ENCODE results near the gene PPRC1. TPM values are rescaled to one million over a fixed set of nuclear protein-coding genes. Genes with fewer than 3 reads are reported as not detected.

Gene PPRC1
- polyA plus RNA-seq, 1 donor from 2014 or later = 6.0 TPM

DNA sequence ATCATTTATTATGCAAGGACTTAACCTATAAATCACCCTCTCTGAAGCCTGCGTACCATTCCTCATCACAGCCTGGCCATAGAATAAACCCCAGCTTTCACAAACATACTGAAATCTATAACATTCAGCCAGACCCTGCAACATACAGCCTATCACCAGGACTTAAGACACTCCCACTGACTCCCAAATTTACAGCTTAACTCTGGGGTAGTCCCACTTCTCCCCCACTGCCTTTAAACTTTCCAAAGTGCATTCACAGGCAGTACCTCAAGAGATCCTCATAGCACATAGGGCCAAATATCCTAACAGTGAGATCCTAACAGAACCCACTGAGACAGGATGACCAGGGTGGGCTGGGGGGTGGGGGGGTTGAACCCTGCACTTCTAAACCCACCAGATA, 16.2 kb upstream of the PPRC1 start:
- peak overlapping the region; percentile 97 for H3K27ac ChIP-seq (ENCODE audit: low read length)
- H3K4me2 ChIP-seq (ENCODE audit: low read length) = peak overlapping the region; percentile 95
- H4K20me1 ChIP-seq (ENCODE audit: insufficient read depth) = peaks cover 13% of the 10 kb centered on the region
- no peaks in the 10 kb centered on the region for H3K27me3 ChIP-seq (ENCODE audit: insufficient read depth, low read depth, low read length)
- TF ChIP-seq RAD21 (conservative IDR thresholded peaks at IDR 0.05) = no peak
- TF ChIP-seq, protein P1, sequence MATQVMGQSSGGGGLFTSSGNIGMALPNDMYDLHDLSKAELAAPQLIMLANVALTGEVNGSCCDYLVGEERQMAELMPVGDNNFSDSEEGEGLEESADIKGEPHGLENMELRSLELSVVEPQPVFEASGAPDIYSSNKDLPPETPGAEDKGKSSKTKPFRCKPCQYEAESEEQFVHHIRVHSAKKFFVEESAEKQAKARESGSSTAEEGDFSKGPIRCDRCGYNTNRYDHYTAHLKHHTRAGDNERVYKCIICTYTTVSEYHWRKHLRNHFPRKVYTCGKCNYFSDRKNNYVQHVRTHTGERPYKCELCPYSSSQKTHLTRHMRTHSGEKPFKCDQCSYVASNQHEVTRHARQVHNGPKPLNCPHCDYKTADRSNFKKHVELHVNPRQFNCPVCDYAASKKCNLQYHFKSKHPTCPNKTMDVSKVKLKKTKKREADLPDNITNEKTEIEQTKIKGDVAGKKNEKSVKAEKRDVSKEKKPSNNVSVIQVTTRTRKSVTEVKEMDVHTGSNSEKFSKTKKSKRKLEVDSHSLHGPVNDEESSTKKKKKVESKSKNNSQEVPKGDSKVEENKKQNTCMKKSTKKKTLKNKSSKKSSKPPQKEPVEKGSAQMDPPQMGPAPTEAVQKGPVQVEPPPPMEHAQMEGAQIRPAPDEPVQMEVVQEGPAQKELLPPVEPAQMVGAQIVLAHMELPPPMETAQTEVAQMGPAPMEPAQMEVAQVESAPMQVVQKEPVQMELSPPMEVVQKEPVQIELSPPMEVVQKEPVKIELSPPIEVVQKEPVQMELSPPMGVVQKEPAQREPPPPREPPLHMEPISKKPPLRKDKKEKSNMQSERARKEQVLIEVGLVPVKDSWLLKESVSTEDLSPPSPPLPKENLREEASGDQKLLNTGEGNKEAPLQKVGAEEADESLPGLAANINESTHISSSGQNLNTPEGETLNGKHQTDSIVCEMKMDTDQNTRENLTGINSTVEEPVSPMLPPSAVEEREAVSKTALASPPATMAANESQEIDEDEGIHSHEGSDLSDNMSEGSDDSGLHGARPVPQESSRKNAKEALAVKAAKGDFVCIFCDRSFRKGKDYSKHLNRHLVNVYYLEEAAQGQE (IDR thresholded peaks at IDR 0.05; ENCODE audit: borderline replicate concordance) = no peak
- no peak for TF ChIP-seq MXI1 (conservative IDR thresholded peaks at IDR 0.05; ENCODE audit: poor library complexity, severe bottlenecking)
- TF ChIP-seq, protein P2, sequence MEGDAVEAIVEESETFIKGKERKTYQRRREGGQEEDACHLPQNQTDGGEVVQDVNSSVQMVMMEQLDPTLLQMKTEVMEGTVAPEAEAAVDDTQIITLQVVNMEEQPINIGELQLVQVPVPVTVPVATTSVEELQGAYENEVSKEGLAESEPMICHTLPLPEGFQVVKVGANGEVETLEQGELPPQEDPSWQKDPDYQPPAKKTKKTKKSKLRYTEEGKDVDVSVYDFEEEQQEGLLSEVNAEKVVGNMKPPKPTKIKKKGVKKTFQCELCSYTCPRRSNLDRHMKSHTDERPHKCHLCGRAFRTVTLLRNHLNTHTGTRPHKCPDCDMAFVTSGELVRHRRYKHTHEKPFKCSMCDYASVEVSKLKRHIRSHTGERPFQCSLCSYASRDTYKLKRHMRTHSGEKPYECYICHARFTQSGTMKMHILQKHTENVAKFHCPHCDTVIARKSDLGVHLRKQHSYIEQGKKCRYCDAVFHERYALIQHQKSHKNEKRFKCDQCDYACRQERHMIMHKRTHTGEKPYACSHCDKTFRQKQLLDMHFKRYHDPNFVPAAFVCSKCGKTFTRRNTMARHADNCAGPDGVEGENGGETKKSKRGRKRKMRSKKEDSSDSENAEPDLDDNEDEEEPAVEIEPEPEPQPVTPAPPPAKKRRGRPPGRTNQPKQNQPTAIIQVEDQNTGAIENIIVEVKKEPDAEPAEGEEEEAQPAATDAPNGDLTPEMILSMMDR (IDR thresholded peaks at IDR 0.05; ENCODE audit: poor library complexity, severe bottlenecking) = no peak
- no peak for TF ChIP-seq TAF1 (IDR thresholded peaks at IDR 0.05; ENCODE audit: low read depth)
- TF ChIP-seq SMC3 (conservative IDR thresholded peaks at IDR 0.05; ENCODE audit: poor library complexity) = no peak
- no peak for TF ChIP-seq EP300 (conservative IDR thresholded peaks at IDR 0.05; ENCODE audit: poor library complexity, severe bottlenecking)
- no peak for TF ChIP-seq POLR2AphosphoS5 (IDR thresholded peaks at IDR 0.05)
- no peak for TF ChIP-seq EZH2 (IDR thresholded peaks at IDR 0.05; ENCODE audit: borderline replicate concordance, insufficient read depth, low read length, poor library complexity, severe bottlenecking)
- H3K9me2 ChIP-seq (ENCODE audit: insufficient read depth, low read length) = no peaks in the 10 kb centered on the region
- H2AFZ ChIP-seq (ENCODE audit: low read depth, low read length) = no peak overlapping the region
- H3K79me2 ChIP-seq (replicated peaks; ENCODE audit: insufficient read depth, low read length) = peaks cover 77% of the 10 kb centered on the region
- H3F3A ChIP-seq (ENCODE audit: insufficient read depth, low read length, poor library complexity, severe bottlenecking) = no peaks in the 10 kb centered on the region
- peak overlapping the region; percentile 88 for H3K9ac ChIP-seq (ENCODE audit: low read length)
- no peaks in the 10 kb centered on the region for H3K9me3 ChIP-seq (ENCODE audit: low read length)
- no peaks in the 10 kb centered on the region for H3K36me3 ChIP-seq (ENCODE audit: insufficient read depth, low read length)
- peak overlapping the region; percentile 92 for H3K4me3 ChIP-seq (ENCODE audit: low read length)

DNA sequence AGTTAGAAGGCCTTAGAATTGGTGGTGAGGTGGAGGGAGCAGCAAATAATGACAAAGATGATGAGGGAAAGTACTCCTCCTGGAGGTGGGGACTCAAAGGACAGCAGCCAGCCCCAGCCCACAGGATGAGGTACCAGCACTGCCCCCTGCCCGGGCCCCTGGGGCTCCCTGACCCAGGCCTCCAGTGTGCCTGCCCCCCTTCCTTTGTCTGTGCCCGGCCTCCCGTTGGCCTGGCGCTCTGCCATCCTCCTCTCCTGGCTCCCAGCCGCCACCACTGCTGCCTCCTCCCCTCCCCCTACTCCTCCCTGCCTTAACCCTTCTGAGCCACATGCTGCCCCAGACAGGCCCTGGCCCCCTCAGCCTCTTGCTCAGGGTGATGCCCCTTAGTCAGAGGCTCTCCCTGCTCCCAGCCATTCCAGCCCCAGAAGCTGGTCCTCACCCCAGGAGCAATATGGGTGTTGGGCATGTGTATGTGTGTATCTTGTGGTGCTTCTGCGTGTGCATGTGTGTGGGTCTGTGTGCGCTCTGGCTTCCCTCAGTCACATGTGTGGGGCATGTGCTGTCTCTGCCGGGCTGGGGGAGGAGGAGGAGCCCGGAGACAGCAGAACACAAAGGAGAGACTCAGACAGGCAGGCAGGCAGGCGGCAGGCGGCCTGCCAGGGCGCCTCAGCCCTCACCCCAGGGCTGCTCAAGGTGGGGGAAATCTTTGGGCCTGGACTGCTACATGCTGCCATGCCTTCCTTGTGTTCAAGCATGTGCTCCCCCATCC, 15.3 kb upstream of the PPRC1 start:
- TF ChIP-seq, protein P1 (IDR thresholded peaks at IDR 0.05; ENCODE audit: borderline replicate concordance) = peak; percentile 74
- TF ChIP-seq EP300 (conservative IDR thresholded peaks at IDR 0.05; ENCODE audit: poor library complexity, severe bottlenecking) = peak; percentile 73
- peak; percentile 92 for TF ChIP-seq TAF1 (IDR thresholded peaks at IDR 0.05; ENCODE audit: low read depth)
- TF ChIP-seq, protein P2 (IDR thresholded peaks at IDR 0.05; ENCODE audit: poor library complexity, severe bottlenecking) = peak; percentile 47
- TF ChIP-seq RAD21 (conservative IDR thresholded peaks at IDR 0.05) = no peak
- TF ChIP-seq SMC3 (conservative IDR thresholded peaks at IDR 0.05; ENCODE audit: poor library complexity) = no peak
- TF ChIP-seq MXI1 (conservative IDR thresholded peaks at IDR 0.05; ENCODE audit: poor library complexity, severe bottlenecking) = peak; percentile 97
- TF ChIP-seq POLR2AphosphoS5 (IDR thresholded peaks at IDR 0.05) = peak; percentile 91
- Histone ChIP-seq H3K4me3 (ENCODE audit: low read length) (peak overlapping the region; percentile 92), H3F3A (ENCODE audit: insufficient read depth, low read length, poor library complexity, severe bottlenecking) (no peaks in the 10 kb centered on the region), H3K9ac (ENCODE audit: low read length) (peak overlapping the region; percentile 88), H3K36me3 (ENCODE audit: insufficient read depth, low read length) (no peaks in the 10 kb centered on the region), H3K27ac (ENCODE audit: low read length) (peak overlapping the region; percentile 97), H3K79me2 (replicated peaks; ENCODE audit: insufficient read depth, low read length) (peaks cover 68% of the 10 kb centered on the region), H2AFZ (ENCODE audit: low read depth, low read length) (peak overlapping the region; percentile 7), H3K9me3 (ENCODE audit: low read length) (no peaks in the 10 kb centered on the region), H3K4me2 (ENCODE audit: low read length) (peak overlapping the region; percentile 95), H3K27me3 (ENCODE audit: insufficient read depth, low read depth, low read length) (no peaks in the 10 kb centered on the region), H4K20me1 (ENCODE audit: insufficient read depth) (peaks cover 5% of the 10 kb centered on the region), H3K9me2 (ENCODE audit: insufficient read depth, low read length) (no peaks in the 10 kb centered on the region)
